CD4-positive, alpha-beta T cell treated with Interleukin-1 beta for 1 hour (primary cell): ENCODE data around the gene TMEM130.
A peak's percentile ranks its signal among the peaks of the same experiment; 100 is the strongest.

ENCODE experiments used
- DNase-seq, 2 donors: peaks; one replicate each; pipeline ENCODE4 v3.0.0-alpha.2; 2020 to 2022

The TMEM130 gene

GRCh38 chr7:98840722-98841121 is 29.1 kb downstream of the TMEM130 start:
- DNase-seq, result no peak

- DNase-seq, result no peak
These were observed 29.7 kb downstream of the TMEM130 start for GRCh38 chr7:98840096-98840495.

- DNase-seq, result no peak
These were observed 32.2 kb downstream of the TMEM130 start for GRCh38 chr7:98837630-98837972.

GRCh38 chr7:98836811-98837629 is 32.8 kb downstream of the TMEM130 start:
- DNase-seq, result no peak

GRCh38 chr7:98834949-98835348 is 34.9 kb downstream of the TMEM130 start:
- no peak for DNase-seq

GRCh38 chr7:98833022-98833421 is 36.8 kb downstream of the TMEM130 start:
- DNase-seq, result no peak

GRCh38 chr7:98831641-98832221 is 38.1 kb downstream of the TMEM130 start:
- peak in 1 of 2 donors; percentile 21 for DNase-seq

- no peak for DNase-seq
These were observed 38.8 kb downstream of the TMEM130 start for GRCh38 chr7:98830972-98831548.

GRCh38 chr7:98828368-98828767 is 41.4 kb downstream of the TMEM130 start:
- no peak for DNase-seq

- no peak for DNase-seq
These were observed 42.6 kb downstream of the TMEM130 start for GRCh38 chr7:98827258-98827657.

GRCh38 chr7:98826811-98827231 is 43.0 kb downstream of the TMEM130 start:
- no peak for DNase-seq

- DNase-seq, result no peak
These were observed 43.4 kb downstream of the TMEM130 start for GRCh38 chr7:98826387-98826786.

GRCh38 chr7:98823226-98823625 is 46.6 kb downstream of the TMEM130 start:
- DNase-seq, result no peak

GRCh38 chr7:98821348-98821747 is 48.5 kb downstream of the TMEM130 start:
- no peak for DNase-seq

- no peak for DNase-seq
These were observed 52.7 kb downstream of the TMEM130 start for GRCh38 chr7:98816967-98817710.

GRCh38 chr7:98816241-98816640 is 53.6 kb downstream of the TMEM130 start:
- DNase-seq, result no peak

- no peak for DNase-seq
These were observed 54.5 kb downstream of the TMEM130 start for GRCh38 chr7:98815313-98815712.

GRCh38 chr7:98811299-98811698 is 58.5 kb downstream of the TMEM130 start:
- no peak for DNase-seq

GRCh38 chr7:98810153-98810802 is 59.5 kb downstream of the TMEM130 start:
- DNase-seq, result no peak

- no peak for DNase-seq
These were observed 60.9 kb downstream of the TMEM130 start for GRCh38 chr7:98808751-98809460.

GRCh38 chr7:98807068-98808048 is 62.5 kb downstream of the TMEM130 start:
- no peak for DNase-seq
